ENCODE results near the gene DMD.
"Not testable (repeated sequence)": the region's sequence is repeated elsewhere in the genome, so short reads cannot be mapped to it uniquely, and the experiment has no call there.

The DMD gene

DNA sequence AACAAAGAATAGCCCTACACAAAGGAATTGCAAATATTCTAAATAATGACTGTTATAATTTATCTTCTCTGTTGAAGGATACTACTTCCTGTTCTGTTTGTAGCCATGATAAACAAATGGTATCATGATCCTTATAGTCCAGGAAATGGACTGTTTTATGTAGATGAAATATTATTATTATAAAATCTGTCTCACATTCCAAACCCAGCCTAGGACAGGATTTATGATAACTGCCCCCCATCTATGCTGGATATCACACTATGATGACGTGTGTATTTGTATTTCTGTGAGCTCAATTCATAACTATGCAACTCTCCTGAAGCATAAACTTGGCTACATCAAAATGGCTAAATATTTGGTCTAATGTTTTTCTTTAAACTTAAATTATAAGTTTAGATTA is 21.3 kb downstream of the DMD start:
- H3K9ac ChIP-seq (ENCODE audit: low read depth, low read length) = no peak overlapping the region
- no peak overlapping the region for H3K27ac ChIP-seq (ENCODE audit: low read length)
- peaks cover 25% of the 10 kb centered on the region for H3K27me3 ChIP-seq (ENCODE audit: insufficient read depth, low read length)

GRCh38 chrX:33188881-33189280 is 22.5 kb downstream of the DMD start:
- H3K27ac ChIP-seq (ENCODE audit: low read length) = no peak overlapping the region
- H3K9me3 ChIP-seq (ENCODE audit: insufficient read depth, low read depth, low read length) = no peaks in the 10 kb centered on the region
- peaks cover 25% of the 10 kb centered on the region for H3K27me3 ChIP-seq (ENCODE audit: insufficient read depth, low read length)
- H3K9ac ChIP-seq (ENCODE audit: low read depth, low read length) = no peak overlapping the region
- H3K36me3 ChIP-seq (ENCODE audit: insufficient read depth, low read depth, low read length) = no peaks in the 10 kb centered on the region
- peaks cover 4% of the 10 kb centered on the region; the same call in 1 of the 2 replicates for H3K4me1 ChIP-seq (ENCODE audit: insufficient read depth, low read length)
- H3K4me3 ChIP-seq (ENCODE audit: low read length) = no peak overlapping the region

More for the DNA sequence above, 21.3 kb downstream of the DMD start:
- no peaks in the 10 kb centered on the region for H3K36me3 ChIP-seq (ENCODE audit: insufficient read depth, low read depth, low read length)
- H3K9me3 ChIP-seq (ENCODE audit: insufficient read depth, low read depth, low read length) = no peaks in the 10 kb centered on the region
- H3K4me1 ChIP-seq (ENCODE audit: insufficient read depth, low read length) = peaks cover 4% of the 10 kb centered on the region; the same call in 1 of the 2 replicates
- H3K4me3 ChIP-seq (ENCODE audit: low read length) = no peak overlapping the region

GRCh38 chrX:33188286-33188685 is 23.1 kb downstream of the DMD start:
- Histone ChIP-seq H3K9me3 (ENCODE audit: insufficient read depth, low read depth, low read length) (no peaks in the 10 kb centered on the region), H3K4me1 (ENCODE audit: insufficient read depth, low read length) (peaks cover 4% of the 10 kb centered on the region; the same call in 1 of the 2 replicates), H3K4me3 (ENCODE audit: low read length) (peak overlapping the region; percentile 33; the same call in 1 of the 2 replicates), H3K27ac (ENCODE audit: low read length) (no peak overlapping the region), H3K36me3 (ENCODE audit: insufficient read depth, low read depth, low read length) (no peaks in the 10 kb centered on the region), H3K27me3 (ENCODE audit: insufficient read depth, low read length) (peaks cover 25% of the 10 kb centered on the region), H3K9ac (ENCODE audit: low read depth, low read length) (no peak overlapping the region)

- H3K36me3 ChIP-seq (ENCODE audit: insufficient read depth, low read depth, low read length); H3K9ac ChIP-seq (ENCODE audit: low read depth, low read length); H3K4me1 ChIP-seq (ENCODE audit: insufficient read depth, low read length); H3K27ac ChIP-seq (ENCODE audit: low read length); H3K4me3 ChIP-seq (ENCODE audit: low read length); H3K9me3 ChIP-seq (ENCODE audit: insufficient read depth, low read depth, low read length): not testable (repeated sequence)
- peaks cover 22% of the 10 kb centered on the region for H3K27me3 ChIP-seq (ENCODE audit: insufficient read depth, low read length)
Observed at GRCh38 chrX:33184803-33185202, 26.5 kb downstream of the DMD start.

GRCh38 chrX:33183361-33183760 is 28.0 kb downstream of the DMD start:
- peaks cover 4% of the 10 kb centered on the region; the same call in 1 of the 2 replicates for H3K4me1 ChIP-seq (ENCODE audit: insufficient read depth, low read length)

DNA sequence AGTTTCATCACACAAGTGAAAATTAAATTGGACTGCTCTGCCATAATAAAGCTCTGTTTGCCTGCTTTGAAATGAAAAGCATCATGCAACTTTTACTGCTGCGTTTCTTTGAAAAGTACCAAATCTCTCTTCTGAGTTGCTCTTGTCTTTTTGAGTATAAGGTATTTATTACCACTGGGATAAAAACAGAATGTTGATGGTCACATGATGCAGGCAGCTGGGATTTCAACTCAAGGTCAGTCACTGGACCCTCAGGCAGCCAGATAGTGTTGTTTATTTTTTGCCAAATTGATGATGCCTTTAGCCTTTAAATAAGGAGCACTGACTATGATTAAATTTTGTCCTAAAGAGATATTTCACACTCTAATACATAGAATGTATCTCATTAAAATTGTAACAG is 32.7 kb downstream of the DMD start:
- Histone ChIP-seq H3K9me3 (ENCODE audit: insufficient read depth, low read depth, low read length) (no peaks in the 10 kb centered on the region), H3K36me3 (ENCODE audit: insufficient read depth, low read depth, low read length) (no peaks in the 10 kb centered on the region), H3K27ac (ENCODE audit: low read length) (no peak overlapping the region), H3K4me3 (ENCODE audit: low read length) (no peak overlapping the region), H3K9ac (ENCODE audit: low read depth, low read length) (no peak overlapping the region), H3K27me3 (ENCODE audit: insufficient read depth, low read length) (no peaks in the 10 kb centered on the region), H3K4me1 (ENCODE audit: insufficient read depth, low read length) (no peaks in the 10 kb centered on the region)

More at GRCh38 chrX:33183361-33183760, 28.0 kb downstream of the DMD start:
- Histone ChIP-seq H3K9ac (ENCODE audit: low read depth, low read length) (no peak overlapping the region), H3K27ac (ENCODE audit: low read length) (no peak overlapping the region), H3K9me3 (ENCODE audit: insufficient read depth, low read depth, low read length) (no peaks in the 10 kb centered on the region), H3K4me3 (ENCODE audit: low read length) (no peak overlapping the region), H3K36me3 (ENCODE audit: insufficient read depth, low read depth, low read length) (no peaks in the 10 kb centered on the region), H3K27me3 (ENCODE audit: insufficient read depth, low read length) (peaks cover 12% of the 10 kb centered on the region)

DNA sequence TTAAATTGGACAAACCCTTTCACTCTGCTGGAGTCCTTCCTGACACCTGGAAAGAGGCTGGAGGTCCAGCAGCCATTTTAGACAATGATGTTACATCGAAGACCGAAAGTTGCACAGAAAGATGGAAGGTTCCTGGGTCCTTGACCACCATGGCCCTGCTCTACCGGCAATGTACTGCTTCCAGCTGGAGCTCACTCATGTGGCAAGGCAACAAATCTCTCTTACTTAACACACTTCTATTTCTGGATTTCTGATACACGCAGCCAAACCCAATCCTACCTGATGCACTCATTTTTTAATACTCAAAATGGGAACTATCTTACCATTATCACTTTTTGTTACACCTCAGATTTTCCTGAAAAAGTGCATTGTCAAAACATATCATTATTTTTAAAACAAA is 33.1 kb downstream of the DMD start:
- Histone ChIP-seq H3K9ac (ENCODE audit: low read depth, low read length) (no peak overlapping the region), H3K9me3 (ENCODE audit: insufficient read depth, low read depth, low read length) (no peaks in the 10 kb centered on the region), H3K36me3 (ENCODE audit: insufficient read depth, low read depth, low read length) (no peaks in the 10 kb centered on the region), H3K27ac (ENCODE audit: low read length) (no peak overlapping the region), H3K4me3 (ENCODE audit: low read length) (no peak overlapping the region), H3K4me1 (ENCODE audit: insufficient read depth, low read length) (no peaks in the 10 kb centered on the region), H3K27me3 (ENCODE audit: insufficient read depth, low read length) (no peaks in the 10 kb centered on the region)

GRCh38 chrX:33175201-33175600 is 36.1 kb downstream of the DMD start:
- Histone ChIP-seq H3K9ac (ENCODE audit: low read depth, low read length) (no peak overlapping the region), H3K4me3 (ENCODE audit: low read length) (no peak overlapping the region), H3K27ac (ENCODE audit: low read length) (no peak overlapping the region), H3K4me1 (ENCODE audit: insufficient read depth, low read length) (no peaks in the 10 kb centered on the region), H3K36me3 (ENCODE audit: insufficient read depth, low read depth, low read length) (no peaks in the 10 kb centered on the region), H3K9me3 (ENCODE audit: insufficient read depth, low read depth, low read length) (no peaks in the 10 kb centered on the region), H3K27me3 (ENCODE audit: insufficient read depth, low read length) (no peaks in the 10 kb centered on the region)

DNA sequence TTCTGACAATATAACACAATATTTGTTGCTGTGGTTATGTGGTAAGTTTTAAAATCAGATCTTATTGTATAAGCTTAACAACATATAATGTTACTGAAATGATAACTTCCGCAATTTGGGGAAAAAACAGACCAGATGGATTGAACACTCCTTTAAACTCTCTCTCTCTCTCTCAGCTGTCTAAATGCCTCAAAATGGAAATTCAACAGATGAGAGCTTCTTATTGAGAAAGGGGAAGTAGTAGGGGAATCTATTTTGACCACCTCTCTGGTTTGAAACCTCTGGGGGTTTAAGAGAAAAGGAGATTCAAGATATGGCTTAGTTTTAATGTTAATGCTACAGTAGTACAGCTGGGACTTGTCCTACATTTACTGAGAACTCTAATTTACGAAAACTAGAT is 40.3 kb downstream of the DMD start:
- Histone ChIP-seq H3K36me3 (ENCODE audit: insufficient read depth, low read depth, low read length) (no peaks in the 10 kb centered on the region), H3K4me1 (ENCODE audit: insufficient read depth, low read length) (no peaks in the 10 kb centered on the region), H3K27ac (ENCODE audit: low read length) (no peak overlapping the region), H3K9ac (ENCODE audit: low read depth, low read length) (no peak overlapping the region), H3K4me3 (ENCODE audit: low read length) (no peak overlapping the region), H3K9me3 (ENCODE audit: insufficient read depth, low read depth, low read length) (no peaks in the 10 kb centered on the region), H3K27me3 (ENCODE audit: insufficient read depth, low read length) (no peaks in the 10 kb centered on the region)

DNA sequence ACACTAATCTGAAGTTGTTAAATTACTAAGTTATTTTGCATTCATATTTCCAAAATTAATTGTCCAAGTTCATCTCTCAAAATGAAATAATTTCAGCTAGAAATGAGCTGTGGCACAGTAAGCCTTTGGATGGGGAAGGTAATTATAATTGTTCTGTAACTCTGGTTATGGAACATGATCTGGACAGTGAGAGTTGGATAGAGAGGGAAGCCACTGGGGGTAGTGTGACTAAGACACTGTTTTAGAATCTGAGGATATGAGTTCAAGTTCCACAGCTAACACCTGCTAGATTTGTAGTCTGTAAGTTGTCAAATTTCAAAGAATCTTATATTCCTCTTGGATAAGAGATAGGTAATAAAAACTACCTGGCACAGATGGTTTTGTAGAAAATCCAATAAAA is 49.5 kb downstream of the DMD start:
- no peak overlapping the region for H3K4me3 ChIP-seq (ENCODE audit: low read length)
- no peak overlapping the region for H3K9ac ChIP-seq (ENCODE audit: low read depth, low read length)
- no peaks in the 10 kb centered on the region for H3K27me3 ChIP-seq (ENCODE audit: insufficient read depth, low read length)
- no peaks in the 10 kb centered on the region for H3K9me3 ChIP-seq (ENCODE audit: insufficient read depth, low read depth, low read length)
- H3K4me1 ChIP-seq (ENCODE audit: insufficient read depth, low read length) = no peaks in the 10 kb centered on the region
- no peaks in the 10 kb centered on the region for H3K36me3 ChIP-seq (ENCODE audit: insufficient read depth, low read depth, low read length)
- H3K27ac ChIP-seq (ENCODE audit: low read length) = no peak overlapping the region

DNA sequence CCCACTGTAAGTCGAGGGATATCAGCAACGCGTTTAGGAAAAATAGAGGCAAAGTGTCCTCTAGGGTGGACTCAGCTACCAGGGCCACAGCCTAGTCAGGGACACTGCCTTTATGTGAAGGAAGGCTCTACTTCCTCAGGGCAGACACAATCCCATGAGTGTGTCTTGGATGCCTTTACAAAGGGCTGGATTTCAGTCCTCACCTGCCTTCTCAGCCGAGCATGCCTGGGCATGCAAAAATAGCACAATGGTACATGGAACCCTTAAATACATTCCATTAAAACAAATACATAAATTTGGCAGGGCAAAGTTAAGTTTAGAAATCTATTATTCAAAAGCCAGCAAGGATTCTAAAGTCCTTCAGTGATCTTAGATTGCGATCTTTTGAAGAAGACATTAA is 51.1 kb downstream of the DMD start:
- H3K9me3 ChIP-seq (ENCODE audit: insufficient read depth, low read depth, low read length) = no peaks in the 10 kb centered on the region
- no peaks in the 10 kb centered on the region for H3K36me3 ChIP-seq (ENCODE audit: insufficient read depth, low read depth, low read length)
- H3K27ac ChIP-seq (ENCODE audit: low read length) = no peak overlapping the region
- no peaks in the 10 kb centered on the region for H3K4me1 ChIP-seq (ENCODE audit: insufficient read depth, low read length)
- H3K4me3 ChIP-seq (ENCODE audit: low read length) = no peak overlapping the region
- no peaks in the 10 kb centered on the region for H3K27me3 ChIP-seq (ENCODE audit: insufficient read depth, low read length)
- H3K9ac ChIP-seq (ENCODE audit: low read depth, low read length) = no peak overlapping the region

DNA sequence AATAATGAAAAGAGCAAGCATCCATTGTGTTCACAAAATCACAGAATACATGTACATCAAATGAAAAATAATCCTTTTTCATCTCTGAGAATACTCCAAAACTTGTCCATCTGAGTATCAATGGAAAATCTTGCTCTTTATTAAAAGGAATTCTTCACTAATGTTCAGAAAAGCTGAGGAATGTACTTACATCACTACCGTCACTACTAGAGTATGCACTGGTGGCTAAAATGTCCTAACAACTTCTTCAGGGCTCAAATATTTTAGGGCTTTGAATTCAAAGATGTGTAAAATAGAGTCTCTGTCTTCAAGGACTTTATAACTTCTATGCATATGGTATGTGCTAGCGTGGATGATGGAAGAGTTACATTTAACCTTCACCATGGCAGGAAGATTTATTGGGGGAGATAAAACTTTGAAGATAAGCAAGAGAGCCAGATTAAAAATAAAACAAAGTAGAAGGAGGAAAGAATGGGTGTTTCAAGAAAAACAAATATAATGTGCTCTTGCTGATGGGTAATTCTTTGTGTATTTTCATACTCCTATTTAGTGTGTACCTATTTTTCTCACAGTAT is 55.1 kb downstream of the DMD start:
- H3K27me3 ChIP-seq (ENCODE audit: insufficient read depth, low read length) = no peaks in the 10 kb centered on the region
- no peak overlapping the region for H3K9ac ChIP-seq (ENCODE audit: low read depth, low read length)
- no peak overlapping the region for H3K4me3 ChIP-seq (ENCODE audit: low read length)
- no peaks in the 10 kb centered on the region for H3K4me1 ChIP-seq (ENCODE audit: insufficient read depth, low read length)
- no peak overlapping the region for H3K27ac ChIP-seq (ENCODE audit: low read length)
- H3K9me3 ChIP-seq (ENCODE audit: insufficient read depth, low read depth, low read length) = no peaks in the 10 kb centered on the region
- no peaks in the 10 kb centered on the region for H3K36me3 ChIP-seq (ENCODE audit: insufficient read depth, low read depth, low read length)

All from iPS-20b (cell line).